ENCODE data around the gene TP53.

The TP53 gene

GRCh38 chr17:7656958-7657609, 30.2 kb downstream of the TP53 start (continued):
- TF ChIP-seq CTCF (tag by site-specific recombination; IDR thresholded peaks at IDR 0.05), result 0 out of 2 replicates have a peak, but pooled peaks have one; percentile 32
- TF ChIP-seq ZNF140 (tag by site-specific recombination; IDR thresholded peaks at IDR 0.05), result peak; percentile 84
- no peak for TF ChIP-seq ZNF18 (tag by site-specific recombination; IDR thresholded peaks at IDR 0.05)
- peak; percentile 24; the same call in 1 of the 2 replicates for TF ChIP-seq ZNF610 (tag by site-specific recombination; IDR thresholded peaks at IDR 0.05; ENCODE audit: borderline replicate concordance)
- TF ChIP-seq PATZ1 (tag by site-specific recombination; IDR thresholded peaks at IDR 0.05), result 0 out of 2 replicates have a peak, but pooled peaks have one; percentile 28
- TF ChIP-seq OSR2 (tag by site-specific recombination; IDR thresholded peaks at IDR 0.05), result no peak

GRCh38 chr17:7655541-7655840, 31.8 kb downstream of the TP53 start:
- Histone ChIP-seq H3K36me3 (ENCODE audit: control insufficient read depth in 2 of 2, insufficient read depth in 1 of 2, low read length in 2 of 2) (no peaks in the 10 kb centered on the region), H3K9me3 (ENCODE audit: control insufficient read depth, insufficient read depth, low read depth, low read length) (no peaks in the 10 kb centered on the region), H3K27ac (ENCODE audit: extremely low read depth, low read depth, low read length) (no peak overlapping the region), H3K4me1 (ENCODE audit: control insufficient read depth, insufficient read depth, low read length) (peaks cover 11% of the 10 kb centered on the region), H3K4me3 (ENCODE audit: low read depth, low read length) (no peak overlapping the region)
- TF ChIP-seq ZSCAN18 (tag by site-specific recombination; IDR thresholded peaks at IDR 0.05) (no peak), GFI1B (tag by site-specific recombination; IDR thresholded peaks at IDR 0.05) (no peak), KLF8 (tag by site-specific recombination; IDR thresholded peaks at IDR 0.05) (no peak), ZNF18 (tag by site-specific recombination; IDR thresholded peaks at IDR 0.05) (no peak), SP3 (tag by site-specific recombination; IDR thresholded peaks at IDR 0.05) (no peak), ZNF404 (tag by site-specific recombination; IDR thresholded peaks at IDR 0.05) (no peak)
- ChIA-PET CTCF (interaction anchor here (3.9 to 7.2 kb wide), 2 partner anchors 24 to 32 kb away, joined by 23 to 57 read pairs; partner anchors contain the start of genes TP53 and WRAP53), POLR2A (interaction anchor here (1.0 to 2.1 kb wide), 2 partner anchors 11 to 31 kb away, joined by 3 to 28 read pairs; partner anchors contain the start of genes TP53 and WRAP53)

GRCh38 chr17:7654832-7655540, 32.3 kb downstream of the TP53 start:
- H3K4me1 ChIP-seq (ENCODE audit: control insufficient read depth, insufficient read depth, low read length), result peaks cover 11% of the 10 kb centered on the region
- POLR2A ChIA-PET, result interaction anchor here (2.1 to 5.3 kb wide), 2 partner anchors 31 to 32 kb away, joined by 28 to 113 read pairs; partner anchors contain the start of genes TP53 and WRAP53
- no peaks in the 10 kb centered on the region for H3K9me3 ChIP-seq (ENCODE audit: control insufficient read depth, insufficient read depth, low read depth, low read length)
- no peak overlapping the region for H3K27ac ChIP-seq (ENCODE audit: extremely low read depth, low read depth, low read length)
- no peak overlapping the region for H3K4me3 ChIP-seq (ENCODE audit: low read depth, low read length)
- CTCF ChIA-PET, result interaction anchor here (1.0 to 7.2 kb wide), 4 partner anchors 18 to 140 kb away, joined by 4 to 57 read pairs (median 5); partner anchors contain the start of gene TP53
- no peaks in the 10 kb centered on the region for H3K36me3 ChIP-seq (ENCODE audit: control insufficient read depth in 2 of 2, insufficient read depth in 1 of 2, low read length in 2 of 2)
- TF ChIP-seq ZNF843 (tag by site-specific recombination; IDR thresholded peaks at IDR 0.05) (no peak), ZNF600 (tag by site-specific recombination; IDR thresholded peaks at IDR 0.05) (peak; percentile 80), EGR2 (tag by site-specific recombination; IDR thresholded peaks at IDR 0.05; ENCODE audit: low read depth) (peak; percentile 46), ZNF785 (tag by site-specific recombination; IDR thresholded peaks at IDR 0.05) (no peak), HIC1 (tag by site-specific recombination; IDR thresholded peaks at IDR 0.05) (no peak), PBX3 (CRISPR knock-in tag; IDR thresholded peaks at IDR 0.05) (no peak), ZNF561 (tag by site-specific recombination; IDR thresholded peaks at IDR 0.05; ENCODE audit: borderline replicate concordance) (no peak), ZNF701 (tag by site-specific recombination; IDR thresholded peaks at IDR 0.05) (no peak)
